ENCODE measurements around the gene LRRC9.

Gene LRRC9

DNA sequence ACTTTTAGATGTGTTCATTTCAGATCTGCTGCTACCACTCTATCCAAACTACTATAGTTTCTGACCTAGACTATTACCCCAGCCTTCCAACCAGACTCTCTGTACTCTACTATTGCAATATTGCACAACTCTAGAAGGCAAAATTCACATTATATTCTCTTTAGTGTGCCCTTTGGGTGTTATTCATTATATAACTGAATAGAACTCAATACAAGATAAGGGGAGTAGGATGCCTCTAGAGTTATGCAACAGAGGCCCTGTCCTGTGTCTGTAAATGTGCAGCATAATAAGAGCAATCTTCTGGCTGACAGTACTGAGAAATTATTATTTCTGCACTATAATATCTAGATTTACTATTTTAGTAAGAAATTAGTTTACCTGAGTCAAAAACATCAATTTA lies 63.1 kb downstream of the LRRC9 start:
- H3K9me3 ChIP-seq = no peaks in the 10 kb centered on the region
- H3K27me3 ChIP-seq = no peaks in the 10 kb centered on the region
- no peak overlapping the region for H3K27ac ChIP-seq
- H3K4me1 ChIP-seq (ENCODE audit: control insufficient read depth in 1 of 2, insufficient read depth in 1 of 2, low read depth in 1 of 2, low read length in 1 of 2) = no peaks in the 10 kb centered on the region
- H3K36me3 ChIP-seq = no peaks in the 10 kb centered on the region
- no peak overlapping the region for H3K4me3 ChIP-seq (ENCODE audit: low read depth in 1 of 2, low read length in 1 of 2)
- TF ChIP-seq, protein P1, sequence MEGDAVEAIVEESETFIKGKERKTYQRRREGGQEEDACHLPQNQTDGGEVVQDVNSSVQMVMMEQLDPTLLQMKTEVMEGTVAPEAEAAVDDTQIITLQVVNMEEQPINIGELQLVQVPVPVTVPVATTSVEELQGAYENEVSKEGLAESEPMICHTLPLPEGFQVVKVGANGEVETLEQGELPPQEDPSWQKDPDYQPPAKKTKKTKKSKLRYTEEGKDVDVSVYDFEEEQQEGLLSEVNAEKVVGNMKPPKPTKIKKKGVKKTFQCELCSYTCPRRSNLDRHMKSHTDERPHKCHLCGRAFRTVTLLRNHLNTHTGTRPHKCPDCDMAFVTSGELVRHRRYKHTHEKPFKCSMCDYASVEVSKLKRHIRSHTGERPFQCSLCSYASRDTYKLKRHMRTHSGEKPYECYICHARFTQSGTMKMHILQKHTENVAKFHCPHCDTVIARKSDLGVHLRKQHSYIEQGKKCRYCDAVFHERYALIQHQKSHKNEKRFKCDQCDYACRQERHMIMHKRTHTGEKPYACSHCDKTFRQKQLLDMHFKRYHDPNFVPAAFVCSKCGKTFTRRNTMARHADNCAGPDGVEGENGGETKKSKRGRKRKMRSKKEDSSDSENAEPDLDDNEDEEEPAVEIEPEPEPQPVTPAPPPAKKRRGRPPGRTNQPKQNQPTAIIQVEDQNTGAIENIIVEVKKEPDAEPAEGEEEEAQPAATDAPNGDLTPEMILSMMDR (IDR thresholded peaks at IDR 0.05) = no peak

DNA sequence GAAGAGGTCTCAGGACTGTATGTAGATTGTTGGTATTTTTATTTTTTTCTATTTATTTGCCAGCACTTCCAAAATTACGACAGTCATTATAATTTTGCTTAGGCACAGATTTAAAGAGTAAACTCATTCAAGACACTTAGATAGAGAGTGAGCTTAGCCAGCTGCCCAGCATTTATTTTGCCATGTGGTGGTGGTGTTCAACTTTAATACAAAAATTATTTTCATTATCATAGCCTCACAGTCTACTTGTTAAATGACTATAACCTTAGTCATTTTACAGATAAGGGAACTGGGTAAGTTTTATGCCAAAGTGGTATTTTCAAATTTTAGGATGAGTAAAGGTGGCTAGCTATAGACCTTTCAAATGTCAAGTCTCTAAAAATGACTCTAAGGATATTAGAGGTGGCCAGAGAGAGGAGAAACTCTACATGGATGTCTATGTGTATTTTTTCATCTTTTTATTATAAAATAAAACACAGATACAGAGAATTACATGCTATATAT lies 66.7 kb downstream of the LRRC9 start:
- H3K27me3 ChIP-seq = no peaks in the 10 kb centered on the region
- H3K9me3 ChIP-seq = no peaks in the 10 kb centered on the region
- no peak overlapping the region for H3K4me3 ChIP-seq (ENCODE audit: low read depth in 1 of 2, low read length in 1 of 2)

DNA sequence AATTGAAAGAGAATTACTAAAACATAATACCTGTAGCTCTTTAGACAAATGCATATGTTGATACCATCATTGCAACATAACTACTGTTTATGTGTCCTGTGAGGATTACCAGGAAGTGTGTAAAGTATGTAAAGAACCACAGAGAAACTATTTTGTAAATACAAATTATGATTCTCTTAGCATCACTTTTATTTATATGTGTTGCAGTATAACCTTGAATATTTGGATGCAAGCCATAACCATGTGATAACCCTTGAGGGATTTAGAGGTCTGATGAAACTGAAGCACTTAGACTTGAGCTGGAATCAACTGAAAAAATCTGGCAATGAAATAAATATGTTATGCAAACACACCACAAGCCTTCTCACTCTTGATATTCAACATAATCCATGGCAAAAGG lies 77.5 kb downstream of the LRRC9 start:
- H3K9me3 ChIP-seq = no peaks in the 10 kb centered on the region

More for the DNA sequence above, 66.7 kb downstream of the LRRC9 start:
- Histone ChIP-seq H3K4me1 (ENCODE audit: control insufficient read depth in 1 of 2, insufficient read depth in 1 of 2, low read depth in 1 of 2, low read length in 1 of 2) (no peaks in the 10 kb centered on the region), H3K27ac (no peak overlapping the region), H3K36me3 (no peaks in the 10 kb centered on the region)
- TF ChIP-seq, protein P1 (IDR thresholded peaks at IDR 0.05) = no peak

DNA sequence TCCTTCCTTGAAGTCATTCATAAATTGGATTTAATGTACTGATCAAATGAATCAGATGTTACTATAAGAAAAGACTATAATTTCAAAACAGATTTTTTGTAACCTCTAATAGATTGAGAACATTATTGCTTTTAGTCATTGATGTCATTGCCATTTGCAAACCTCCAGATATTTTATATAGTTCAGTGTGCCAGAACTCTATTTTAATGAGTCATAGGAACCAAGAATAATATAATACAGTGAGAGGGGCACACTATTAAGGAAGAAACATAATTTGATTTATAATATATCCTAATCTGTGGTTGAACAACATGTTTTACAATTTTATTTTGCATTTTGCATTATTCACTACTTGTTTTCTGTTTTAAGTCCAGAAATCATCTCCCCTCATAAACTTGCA lies 78.0 kb downstream of the LRRC9 start:
- no peaks in the 10 kb centered on the region for H3K4me1 ChIP-seq (ENCODE audit: control insufficient read depth in 1 of 2, insufficient read depth in 1 of 2, low read depth in 1 of 2, low read length in 1 of 2)
- no peaks in the 10 kb centered on the region for H3K27me3 ChIP-seq
- H3K9me3 ChIP-seq = no peaks in the 10 kb centered on the region
- TF ChIP-seq, protein P1 (IDR thresholded peaks at IDR 0.05) = no peak
- H3K36me3 ChIP-seq = no peaks in the 10 kb centered on the region
- H3K4me3 ChIP-seq (ENCODE audit: low read depth in 1 of 2, low read length in 1 of 2) = no peak overlapping the region
- no peak overlapping the region for H3K27ac ChIP-seq

More for the DNA sequence above, 77.5 kb downstream of the LRRC9 start:
- TF ChIP-seq, protein P1 (IDR thresholded peaks at IDR 0.05) = no peak
- Histone ChIP-seq H3K4me3 (ENCODE audit: low read depth in 1 of 2, low read length in 1 of 2) (no peak overlapping the region), H3K27me3 (no peaks in the 10 kb centered on the region), H3K36me3 (no peaks in the 10 kb centered on the region), H3K27ac (no peak overlapping the region), H3K4me1 (ENCODE audit: control insufficient read depth in 1 of 2, insufficient read depth in 1 of 2, low read depth in 1 of 2, low read length in 1 of 2) (no peaks in the 10 kb centered on the region)

DNA sequence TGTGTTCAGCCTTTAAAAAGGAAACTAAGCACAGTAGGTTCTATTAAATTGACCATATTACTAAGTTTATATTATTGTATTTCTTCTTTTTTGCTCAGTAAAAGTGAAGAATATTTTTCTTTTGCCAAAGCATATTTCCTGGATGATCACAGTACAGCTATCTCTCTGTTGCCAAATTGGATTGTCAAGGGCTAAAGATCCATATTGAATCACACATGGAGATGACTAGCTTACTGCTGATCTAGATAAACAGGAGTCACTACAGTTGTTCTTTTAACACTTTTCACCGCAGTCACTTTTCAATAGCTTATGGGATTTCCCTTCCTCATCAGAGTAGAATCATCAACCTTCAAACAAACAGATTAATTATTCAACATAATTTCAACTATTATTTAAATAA lies 78.6 kb downstream of the LRRC9 start:
- Histone ChIP-seq H3K27ac (no peak overlapping the region), H3K4me3 (ENCODE audit: low read depth in 1 of 2, low read length in 1 of 2) (no peak overlapping the region), H3K9me3 (no peaks in the 10 kb centered on the region), H3K4me1 (ENCODE audit: control insufficient read depth in 1 of 2, insufficient read depth in 1 of 2, low read depth in 1 of 2, low read length in 1 of 2) (no peaks in the 10 kb centered on the region), H3K27me3 (no peaks in the 10 kb centered on the region), H3K36me3 (no peaks in the 10 kb centered on the region)
- TF ChIP-seq, protein P1 (IDR thresholded peaks at IDR 0.05) = no peak

All from neutrophil (primary cell).